ENCODE data around the gene KCTD8.

Gene KCTD8

DNA sequence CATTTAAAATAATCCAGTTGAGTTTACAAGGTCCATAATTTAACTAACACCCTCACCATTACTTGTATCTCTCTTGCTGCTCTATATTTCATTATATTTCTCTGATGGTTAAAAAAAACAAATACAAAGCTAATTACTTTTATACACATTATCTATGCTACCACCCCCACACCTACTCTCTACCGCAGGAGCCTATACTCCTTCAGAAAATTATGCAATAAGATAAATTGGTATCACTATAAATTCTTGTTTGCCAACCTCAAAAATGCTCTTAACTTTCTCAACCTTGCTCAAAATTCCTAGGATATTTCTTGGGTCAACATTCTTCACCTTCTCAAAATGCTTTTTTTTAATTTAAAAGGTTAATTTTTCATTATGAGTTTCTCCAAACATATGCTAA is 282.7 kb downstream of the KCTD8 start:
- Histone ChIP-seq H3K9me3 (ENCODE audit: low read depth, low read length) (no peaks in the 10 kb centered on the region), H3K9ac (ENCODE audit: insufficient read length) (no peak overlapping the region), H3K36me3 (ENCODE audit: insufficient read depth, low read length) (no peaks in the 10 kb centered on the region), H3K27ac (no peak overlapping the region), H3K4me3 (no peak overlapping the region)
- DNase-seq (ENCODE audit: low read depth, low spot score) = no peak
- TF ChIP-seq POLR2AphosphoS5 (IDR thresholded peaks at IDR 0.05; ENCODE audit: borderline replicate concordance, low read depth, low read length) (no peak), FOXP2 (optimal IDR thresholded peaks at IDR 0.05; ENCODE audit: control extremely low read depth, extremely low read length, insufficient read depth) (no peak), EZH2 (IDR thresholded peaks at IDR 0.05) (no peak)

GRCh38 chr4:44162538-44163270 is 285.9 kb downstream of the KCTD8 start:
- Histone ChIP-seq H3K27ac (no peak overlapping the region), H3K4me3 (no peak overlapping the region), H3K9me3 (ENCODE audit: low read depth, low read length) (no peaks in the 10 kb centered on the region), H3K9ac (ENCODE audit: insufficient read length) (no peak overlapping the region), H3K36me3 (ENCODE audit: insufficient read depth, low read length) (no peaks in the 10 kb centered on the region)
- no peak for DNase-seq (ENCODE audit: low read depth, low spot score)
- TF ChIP-seq POLR2AphosphoS5 (IDR thresholded peaks at IDR 0.05; ENCODE audit: borderline replicate concordance, low read depth, low read length) (no peak), EZH2 (IDR thresholded peaks at IDR 0.05) (no peak), FOXP2 (optimal IDR thresholded peaks at IDR 0.05; ENCODE audit: control extremely low read depth, extremely low read length, insufficient read depth) (no peak)

DNA sequence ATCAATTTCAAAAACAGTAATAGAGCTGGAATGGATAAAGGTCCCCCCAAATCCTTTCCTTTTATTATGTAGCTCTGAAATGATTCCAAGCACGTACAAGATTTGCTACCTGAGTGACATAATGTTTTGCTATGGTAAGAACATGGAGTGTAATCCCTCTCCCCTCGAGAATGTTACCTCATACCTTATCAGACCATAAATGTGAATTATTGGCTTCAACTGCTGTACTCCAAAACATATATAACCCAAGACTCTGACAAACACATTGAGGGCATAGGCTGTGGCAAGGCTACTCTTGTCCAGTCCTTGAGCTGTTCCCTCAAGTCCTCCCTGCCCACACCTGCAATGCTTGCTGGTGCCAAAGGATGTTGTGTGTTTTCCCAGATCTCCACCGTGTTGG is 286.9 kb downstream of the KCTD8 start:
- H3K9ac ChIP-seq (ENCODE audit: insufficient read length) = no peak overlapping the region
- no peak overlapping the region for H3K4me3 ChIP-seq
- TF ChIP-seq POLR2AphosphoS5 (IDR thresholded peaks at IDR 0.05; ENCODE audit: borderline replicate concordance, low read depth, low read length) (no peak), EZH2 (IDR thresholded peaks at IDR 0.05) (no peak), FOXP2 (optimal IDR thresholded peaks at IDR 0.05; ENCODE audit: control extremely low read depth, extremely low read length, insufficient read depth) (no peak)
- H3K27ac ChIP-seq = no peak overlapping the region
- no peaks in the 10 kb centered on the region for H3K36me3 ChIP-seq (ENCODE audit: insufficient read depth, low read length)
- DNase-seq (ENCODE audit: low read depth, low spot score) = no peak
- no peaks in the 10 kb centered on the region for H3K9me3 ChIP-seq (ENCODE audit: low read depth, low read length)

- Histone ChIP-seq H3K36me3 (ENCODE audit: insufficient read depth, low read length) (no peaks in the 10 kb centered on the region), H3K9ac (ENCODE audit: insufficient read length) (no peak overlapping the region), H3K27ac (no peak overlapping the region), H3K9me3 (ENCODE audit: low read depth, low read length) (no peaks in the 10 kb centered on the region), H3K4me3 (no peak overlapping the region)
- no peak for TF ChIP-seq EZH2 (IDR thresholded peaks at IDR 0.05)
- TF ChIP-seq POLR2AphosphoS5 (IDR thresholded peaks at IDR 0.05; ENCODE audit: borderline replicate concordance, low read depth, low read length) = no peak
- no peak for TF ChIP-seq FOXP2 (optimal IDR thresholded peaks at IDR 0.05; ENCODE audit: control extremely low read depth, extremely low read length, insufficient read depth)
- no peak for DNase-seq (ENCODE audit: low read depth, low spot score)
Measured at GRCh38 chr4:44160776-44161367, 287.7 kb downstream of the KCTD8 start.

- no peaks in the 10 kb centered on the region for H3K9me3 ChIP-seq (ENCODE audit: low read depth, low read length)
- no peak overlapping the region for H3K27ac ChIP-seq
- TF ChIP-seq FOXP2 (optimal IDR thresholded peaks at IDR 0.05; ENCODE audit: control extremely low read depth, extremely low read length, insufficient read depth) (no peak), POLR2AphosphoS5 (IDR thresholded peaks at IDR 0.05; ENCODE audit: borderline replicate concordance, low read depth, low read length) (no peak), EZH2 (IDR thresholded peaks at IDR 0.05) (no peak)
- no peak for DNase-seq (ENCODE audit: low read depth, low spot score)
- no peak overlapping the region for H3K4me3 ChIP-seq
- H3K36me3 ChIP-seq (ENCODE audit: insufficient read depth, low read length) = no peaks in the 10 kb centered on the region
- H3K9ac ChIP-seq (ENCODE audit: insufficient read length) = no peak overlapping the region
Measured at GRCh38 chr4:44159991-44160390, 288.6 kb downstream of the KCTD8 start.

GRCh38 chr4:44157611-44158277 is 290.9 kb downstream of the KCTD8 start:
- DNase-seq (ENCODE audit: low read depth, low spot score) = no peak
- no peak overlapping the region for H3K9ac ChIP-seq (ENCODE audit: insufficient read length)

GRCh38 chr4:44150091-44150576 is 298.5 kb downstream of the KCTD8 start:
- Histone ChIP-seq H3K9ac (ENCODE audit: insufficient read length) (no peak overlapping the region), H3K27ac (no peak overlapping the region), H3K9me3 (ENCODE audit: low read depth, low read length) (no peaks in the 10 kb centered on the region), H3K4me3 (no peak overlapping the region), H3K36me3 (ENCODE audit: insufficient read depth, low read length) (no peaks in the 10 kb centered on the region)
- TF ChIP-seq FOXP2 (optimal IDR thresholded peaks at IDR 0.05; ENCODE audit: control extremely low read depth, extremely low read length, insufficient read depth) (no peak), EZH2 (IDR thresholded peaks at IDR 0.05) (no peak), POLR2AphosphoS5 (IDR thresholded peaks at IDR 0.05; ENCODE audit: borderline replicate concordance, low read depth, low read length) (no peak)
- no peak for DNase-seq (ENCODE audit: low read depth, low spot score)

More at GRCh38 chr4:44157611-44158277, 290.9 kb downstream of the KCTD8 start:
- Histone ChIP-seq H3K4me3 (no peak overlapping the region), H3K36me3 (ENCODE audit: insufficient read depth, low read length) (no peaks in the 10 kb centered on the region), H3K9me3 (ENCODE audit: low read depth, low read length) (no peaks in the 10 kb centered on the region), H3K27ac (no peak overlapping the region; the same call in 1 of the 2 replicates)
- TF ChIP-seq FOXP2 (optimal IDR thresholded peaks at IDR 0.05; ENCODE audit: control extremely low read depth, extremely low read length, insufficient read depth) (no peak), EZH2 (IDR thresholded peaks at IDR 0.05) (no peak), POLR2AphosphoS5 (IDR thresholded peaks at IDR 0.05; ENCODE audit: borderline replicate concordance, low read depth, low read length) (no peak)

DNA sequence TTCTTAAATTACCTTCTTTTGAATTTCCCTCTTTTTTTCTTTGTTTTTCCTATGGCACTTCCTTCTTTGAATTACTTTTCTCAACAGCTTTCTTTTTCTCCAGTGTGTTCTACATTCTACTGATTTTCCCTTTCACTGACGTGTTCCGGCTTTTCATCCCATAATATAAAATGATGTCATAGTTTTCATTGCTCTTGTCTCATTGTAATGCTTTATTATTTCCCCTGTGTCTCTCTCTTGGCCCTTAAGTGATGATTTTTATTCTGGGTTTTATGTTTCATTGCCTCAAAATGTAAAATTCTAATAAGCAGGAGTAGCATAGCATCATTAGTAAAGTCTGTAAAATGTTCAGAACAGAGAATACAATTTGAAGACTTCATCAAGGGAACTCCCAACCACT is 299.3 kb downstream of the KCTD8 start:
- Histone ChIP-seq H3K9me3 (ENCODE audit: low read depth, low read length) (no peaks in the 10 kb centered on the region), H3K36me3 (ENCODE audit: insufficient read depth, low read length) (no peaks in the 10 kb centered on the region)
- TF ChIP-seq POLR2AphosphoS5 (IDR thresholded peaks at IDR 0.05; ENCODE audit: borderline replicate concordance, low read depth, low read length) = no peak
- no peak for TF ChIP-seq FOXP2 (optimal IDR thresholded peaks at IDR 0.05; ENCODE audit: control extremely low read depth, extremely low read length, insufficient read depth)
- TF ChIP-seq EZH2 (IDR thresholded peaks at IDR 0.05) = no peak

More for the DNA sequence above, 299.3 kb downstream of the KCTD8 start:
- Histone ChIP-seq H3K4me3 (no peak overlapping the region), H3K27ac (no peak overlapping the region), H3K9ac (ENCODE audit: insufficient read length) (no peak overlapping the region)
- DNase-seq (ENCODE audit: low read depth, low spot score) = no peak
